ENCODE measurements around the gene PHRF1. TPM values are rescaled to one million over a fixed set of nuclear protein-coding genes. Genes with fewer than 3 reads are reported as not detected.

The PHRF1 gene
- polyA plus RNA-seq, 1 of the 3 experiments (the other 2 are of a cell fraction), result 22.7 TPM

DNA sequence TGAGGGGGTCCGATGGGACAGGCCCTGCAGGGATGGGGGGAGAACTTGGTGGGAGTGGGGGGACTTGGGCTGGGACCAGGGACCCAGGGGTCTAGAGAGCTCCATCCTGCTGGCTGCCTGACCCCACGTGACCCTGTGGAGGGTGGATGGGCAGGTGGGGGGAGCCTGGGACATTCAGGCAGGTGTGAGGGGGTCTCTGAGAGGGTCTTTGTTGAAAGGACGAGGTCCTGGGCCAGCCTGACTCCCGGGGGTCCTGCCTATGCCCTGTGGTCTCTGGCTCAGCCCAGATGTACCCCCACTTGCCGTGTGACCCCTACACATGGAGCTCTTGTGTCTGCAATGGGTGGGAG, 31.5 kb upstream of the PHRF1 start (continued):
- TF ChIP-seq, protein P1, sequence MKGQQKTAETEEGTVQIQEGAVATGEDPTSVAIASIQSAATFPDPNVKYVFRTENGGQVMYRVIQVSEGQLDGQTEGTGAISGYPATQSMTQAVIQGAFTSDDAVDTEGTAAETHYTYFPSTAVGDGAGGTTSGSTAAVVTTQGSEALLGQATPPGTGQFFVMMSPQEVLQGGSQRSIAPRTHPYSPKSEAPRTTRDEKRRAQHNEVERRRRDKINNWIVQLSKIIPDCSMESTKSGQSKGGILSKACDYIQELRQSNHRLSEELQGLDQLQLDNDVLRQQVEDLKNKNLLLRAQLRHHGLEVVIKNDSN (IDR thresholded peaks at IDR 0.05; ENCODE audit: borderline replicate concordance, low read depth), result no peak
- TF ChIP-seq RXRA (IDR thresholded peaks at IDR 0.05; ENCODE audit: borderline replicate concordance, low read depth) (no peak), TEAD4 (IDR thresholded peaks at IDR 0.05; ENCODE audit: borderline replicate concordance, insufficient read depth) (no peak), EZH2phosphoT487 (IDR thresholded peaks at IDR 0.05; ENCODE audit: borderline replicate concordance, low read depth) (no peak), FOXJ3 (CRISPR knock-in tag; IDR thresholded peaks at IDR 0.05) (no peak)
- TF ChIP-seq, protein P2, sequence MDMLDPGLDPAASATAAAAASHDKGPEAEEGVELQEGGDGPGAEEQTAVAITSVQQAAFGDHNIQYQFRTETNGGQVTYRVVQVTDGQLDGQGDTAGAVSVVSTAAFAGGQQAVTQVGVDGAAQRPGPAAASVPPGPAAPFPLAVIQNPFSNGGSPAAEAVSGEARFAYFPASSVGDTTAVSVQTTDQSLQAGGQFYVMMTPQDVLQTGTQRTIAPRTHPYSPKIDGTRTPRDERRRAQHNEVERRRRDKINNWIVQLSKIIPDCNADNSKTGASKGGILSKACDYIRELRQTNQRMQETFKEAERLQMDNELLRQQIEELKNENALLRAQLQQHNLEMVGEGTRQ (IDR thresholded peaks at IDR 0.05; ENCODE audit: borderline replicate concordance, low read depth, low read length), result no peak

DNA sequence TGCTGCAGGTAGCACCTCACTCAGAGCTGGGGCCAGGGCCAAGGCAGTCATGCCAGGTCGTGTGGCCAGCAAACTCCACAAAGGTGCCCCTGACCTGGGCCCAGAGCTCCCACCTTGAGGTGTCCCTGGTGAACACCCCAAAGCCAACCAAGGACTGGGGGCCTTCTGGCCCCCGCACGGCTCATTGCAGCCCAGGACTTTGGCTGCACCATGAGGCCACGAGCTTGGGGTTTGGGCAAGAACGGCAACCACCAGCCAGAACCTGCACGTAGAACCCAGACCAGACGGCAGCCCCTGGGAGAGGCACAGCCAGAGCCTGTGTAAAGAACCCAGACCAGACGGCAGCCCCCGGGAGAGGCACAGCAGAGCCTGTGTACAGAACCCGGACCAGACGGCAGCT, 31.1 kb upstream of the PHRF1 start:
- ChIA-PET POLR2A (no interaction called here), CTCF (interaction anchor here (0.9 to 1.9 kb wide), 2 partner anchors 9 to 10 kb away, joined by 3 to 12 read pairs; partner anchors contain the start of gene HRAS)
- Histone ChIP-seq H3K36me3 (replicated peaks in 1 of 2; ENCODE audit: control insufficient read depth in 1 of 2, insufficient read depth in 2 of 2, low read length in 1 of 2) (no peaks in the 10 kb centered on the region), H4K20me1 (ENCODE audit: insufficient read depth) (no peaks in the 10 kb centered on the region), H3K9ac (no peak overlapping the region), H3K9me2 (no peaks in the 10 kb centered on the region), H3K4me2 (no peak overlapping the region), H3F3A (replicated peaks; ENCODE audit: insufficient read depth) (no peaks in the 10 kb centered on the region), H3K79me2 (ENCODE audit: insufficient read depth) (no peaks in the 10 kb centered on the region), H2AFZ (ENCODE audit: low read depth) (no peak overlapping the region), H3K27ac (ENCODE audit: low read depth in 2 of 2, low read length in 1 of 2) (no peak overlapping the region), H3K4me1 (ENCODE audit: control insufficient read depth in 1 of 2, insufficient read depth in 2 of 2, low read depth in 1 of 2, low read length in 1 of 2) (no peaks in the 10 kb centered on the region), H3K4me3 (ENCODE audit: low read depth in 2 of 2, low read length in 1 of 2) (no peak overlapping the region), H3K9me3 (no peaks in the 10 kb centered on the region), H3K27me3 (ENCODE audit: insufficient read depth) (no peaks in the 10 kb centered on the region)
- TF ChIP-seq MEF2A (IDR thresholded peaks at IDR 0.05; ENCODE audit: borderline replicate concordance, low read depth), result no peak
- no peak for TF ChIP-seq JUND (IDR thresholded peaks at IDR 0.05)
- no peak for TF ChIP-seq YY1 (IDR thresholded peaks at IDR 0.05; ENCODE audit: low read depth)
- no peak for TF ChIP-seq SIN3A (IDR thresholded peaks at IDR 0.05; ENCODE audit: borderline replicate concordance, low read depth, low read length)
- TF ChIP-seq NRF1 (IDR thresholded peaks at IDR 0.05; ENCODE audit: low read depth, low read length), result no peak
- no peak for TF ChIP-seq GABPA (IDR thresholded peaks at IDR 0.05; ENCODE audit: low read depth)
- TF ChIP-seq, protein P3, sequence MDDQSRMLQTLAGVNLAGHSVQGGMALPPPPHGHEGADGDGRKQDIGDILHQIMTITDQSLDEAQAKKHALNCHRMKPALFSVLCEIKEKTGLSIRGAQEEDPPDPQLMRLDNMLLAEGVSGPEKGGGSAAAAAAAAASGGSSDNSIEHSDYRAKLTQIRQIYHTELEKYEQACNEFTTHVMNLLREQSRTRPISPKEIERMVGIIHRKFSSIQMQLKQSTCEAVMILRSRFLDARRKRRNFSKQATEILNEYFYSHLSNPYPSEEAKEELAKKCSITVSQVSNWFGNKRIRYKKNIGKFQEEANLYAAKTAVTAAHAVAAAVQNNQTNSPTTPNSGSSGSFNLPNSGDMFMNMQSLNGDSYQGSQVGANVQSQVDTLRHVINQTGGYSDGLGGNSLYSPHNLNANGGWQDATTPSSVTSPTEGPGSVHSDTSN (IDR thresholded peaks at IDR 0.05), result no peak
- TF ChIP-seq NFIC (IDR thresholded peaks at IDR 0.05; ENCODE audit: borderline replicate concordance), result no peak
- TF ChIP-seq, protein P4, sequence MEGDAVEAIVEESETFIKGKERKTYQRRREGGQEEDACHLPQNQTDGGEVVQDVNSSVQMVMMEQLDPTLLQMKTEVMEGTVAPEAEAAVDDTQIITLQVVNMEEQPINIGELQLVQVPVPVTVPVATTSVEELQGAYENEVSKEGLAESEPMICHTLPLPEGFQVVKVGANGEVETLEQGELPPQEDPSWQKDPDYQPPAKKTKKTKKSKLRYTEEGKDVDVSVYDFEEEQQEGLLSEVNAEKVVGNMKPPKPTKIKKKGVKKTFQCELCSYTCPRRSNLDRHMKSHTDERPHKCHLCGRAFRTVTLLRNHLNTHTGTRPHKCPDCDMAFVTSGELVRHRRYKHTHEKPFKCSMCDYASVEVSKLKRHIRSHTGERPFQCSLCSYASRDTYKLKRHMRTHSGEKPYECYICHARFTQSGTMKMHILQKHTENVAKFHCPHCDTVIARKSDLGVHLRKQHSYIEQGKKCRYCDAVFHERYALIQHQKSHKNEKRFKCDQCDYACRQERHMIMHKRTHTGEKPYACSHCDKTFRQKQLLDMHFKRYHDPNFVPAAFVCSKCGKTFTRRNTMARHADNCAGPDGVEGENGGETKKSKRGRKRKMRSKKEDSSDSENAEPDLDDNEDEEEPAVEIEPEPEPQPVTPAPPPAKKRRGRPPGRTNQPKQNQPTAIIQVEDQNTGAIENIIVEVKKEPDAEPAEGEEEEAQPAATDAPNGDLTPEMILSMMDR (IDR thresholded peaks at IDR 0.05), result no peak
- no peak for TF ChIP-seq FOXM1 (IDR thresholded peaks at IDR 0.05; ENCODE audit: low read depth)
- no peak for TF ChIP-seq SMC3 (IDR thresholded peaks at IDR 0.05; ENCODE audit: low read depth, low read length)
- TF ChIP-seq FOXJ3 (CRISPR knock-in tag; IDR thresholded peaks at IDR 0.05), result no peak
- no peak for TF ChIP-seq EZH2phosphoT487 (IDR thresholded peaks at IDR 0.05; ENCODE audit: borderline replicate concordance, low read depth)
- no peak for TF ChIP-seq TEAD4 (IDR thresholded peaks at IDR 0.05; ENCODE audit: borderline replicate concordance, insufficient read depth)
- TF ChIP-seq CHD2 (IDR thresholded peaks at IDR 0.05; ENCODE audit: low read length, partially characterized antibody), result no peak
- TF ChIP-seq TCF12 (IDR thresholded peaks at IDR 0.05), result no peak
- no peak for TF ChIP-seq RXRA (IDR thresholded peaks at IDR 0.05; ENCODE audit: borderline replicate concordance, low read depth)
- no peak for TF ChIP-seq FOSL2 (IDR thresholded peaks at IDR 0.05; ENCODE audit: borderline replicate concordance, low read depth)
- WGBS (ENCODE audit: low lambda C conversion rate), result 75% methylated on average over 4 of the region's 11 CpGs
- DNase-seq, result no peak
